CD14-positive monocyte (primary cell): ENCODE measurements around the gene JKAMP. TPM values are rescaled to one million over a fixed set of nuclear protein-coding genes. Genes with fewer than 3 reads are reported as not detected.

Experiments used
- DNase-seq, 3 donors: peaks; one replicate each; pipeline ENCODE4 v3.0.0-alpha.2; 2011 to 2022
- H2AFZ ChIP-seq: 2 replicates; pipeline ENCODE4 v1.6.0; 2012; ENCODE audit warnings: mild to moderate bottlenecking, low read depth, low read length, inconsistent platforms; ENCODE audit not compliant: insufficient read depth, poor library complexity, severe bottlenecking
- H3K27ac ChIP-seq, 2 donors: 1 replicate in 1 of 2; 2 replicates in 1 of 2; pipeline ENCODE4 v1.5.1; 2012 to 2013; ENCODE audit warnings: low read length in 2 of 2, control low read depth in 1 of 2, inconsistent platforms in 1 of 2, low read depth in 1 of 2, mild to moderate bottlenecking in 1 of 2
- H3K27me3 ChIP-seq, 2 donors: one replicate each; pipeline versions ENCODE4 v1.6.0 to v1.6.1; 2011 to 2013; ENCODE audit warnings: low read length in 2 of 2; ENCODE audit not compliant: control insufficient read depth in 2 of 2, insufficient read depth in 2 of 2
- H3K36me3 ChIP-seq, 2 donors: replicated peaks in 1 of 2; 1 replicate in 1 of 2; 2 replicates in 1 of 2; pipeline versions ENCODE4 v1.5.1 to v1.6.1; 2012 to 2013; ENCODE audit warnings: low read length in 2 of 2, control low read depth in 1 of 2, inconsistent platforms in 1 of 2, mild to moderate bottlenecking in 1 of 2; ENCODE audit not compliant: insufficient read depth in 2 of 2, control insufficient read depth in 1 of 2
- H3K4me1 ChIP-seq, 2 donors: 1 replicate in 1 of 2; 2 replicates in 1 of 2; pipeline versions ENCODE4 v1.5.1 to v1.6.1; 2012 to 2013; ENCODE audit warnings: low read length in 2 of 2, control low read depth in 1 of 2, inconsistent platforms in 1 of 2, mild to moderate bottlenecking in 1 of 2, moderate library complexity in 1 of 2; ENCODE audit not compliant: insufficient read depth in 2 of 2, control insufficient read depth in 1 of 2
- H3K4me2 ChIP-seq: replicated peaks from 2 replicates; pipeline ENCODE3; 2012; ENCODE audit warnings: low read length, moderate library complexity, mild to moderate bottlenecking; ENCODE audit not compliant: poor library complexity, severe bottlenecking; ENCODE audit errors: extremely low read depth
- H3K4me3 ChIP-seq, 3 experiments: fragments of 200-600 bp in 1 of 3; sonication (generic) in 1 of 3; replicated peaks in 1 of 3; 1 replicate in 2 of 3; 2 replicates in 1 of 3; pipeline ENCODE4 v1.5.1; 2011 to 2013; ENCODE audit warnings: low read length in 3 of 3, mild to moderate bottlenecking in 3 of 3, control low read depth in 2 of 3, low read depth in 2 of 3, inconsistent platforms in 1 of 3, moderate library complexity in 1 of 3
- H3K79me2 ChIP-seq: 2 replicates; pipeline ENCODE4 v1.6.0; 2012; ENCODE audit warnings: mild to moderate bottlenecking, control low read depth, inconsistent platforms, low read length, moderate library complexity; ENCODE audit not compliant: insufficient read depth
- H3K9ac ChIP-seq: 2 replicates; pipeline ENCODE4 v1.6.0; 2017; ENCODE audit warnings: low read length, mild to moderate bottlenecking; ENCODE audit not compliant: insufficient read depth, poor library complexity, severe bottlenecking
- H3K9me3 ChIP-seq, 2 donors: replicated peaks in 1 of 2; 1 replicate in 1 of 2; 2 replicates in 1 of 2; pipeline versions ENCODE4 v1.5.1 to v1.6.1; 2012 to 2013; ENCODE audit warnings: low read length in 2 of 2, control low read depth in 1 of 2; ENCODE audit not compliant: control insufficient read depth in 1 of 2, insufficient read depth in 1 of 2
- H4K20me1 ChIP-seq: 2 replicates; pipeline ENCODE4 v1.6.0; 2012; ENCODE audit warnings: mild to moderate bottlenecking, low read length, control low read depth, moderate library complexity; ENCODE audit not compliant: insufficient read depth
- H3K27ac Mint-ChIP-seq, 7 donors: one replicate each; pipeline ENCODE4 v1.8.0; 2020; ENCODE audit warnings: mild to moderate bottlenecking in 7 of 7, mixed read lengths in 7 of 7, moderate library complexity in 6 of 7, inconsistent platforms in 2 of 7
- H3K27me3 Mint-ChIP-seq, 3 donors: one replicate each; pipeline ENCODE4 v1.8.0; 2021 to 2022; ENCODE audit warnings: low read depth in 3 of 3, mild to moderate bottlenecking in 3 of 3, mixed read lengths in 3 of 3, moderate library complexity in 3 of 3, inconsistent platforms in 1 of 3
- H3K36me3 Mint-ChIP-seq, 2 donors: one replicate each; pipeline ENCODE4 v1.8.0; 2020; ENCODE audit warnings: mixed read lengths in 2 of 2, inconsistent platforms in 1 of 2, mild to moderate bottlenecking in 1 of 2
- H3K4me1 Mint-ChIP-seq: one replicate; pipeline ENCODE4 v1.8.0; 2020; ENCODE audit warnings: mild to moderate bottlenecking, mixed read lengths
- H3K4me3 Mint-ChIP-seq, 2 donors: one replicate each; pipeline ENCODE4 v1.8.0; 2020; ENCODE audit warnings: mild to moderate bottlenecking in 2 of 2, mixed read lengths in 2 of 2, moderate library complexity in 1 of 2
- H3K9me3 Mint-ChIP-seq, 7 donors: one replicate each; pipeline ENCODE4 v1.8.0; 2020 to 2022; ENCODE audit warnings: mixed read lengths in 7 of 7, mild to moderate bottlenecking in 6 of 7, moderate library complexity in 6 of 7, inconsistent platforms in 2 of 7
- WGBS: methylation state at CpG from one replicate; pipeline ENCODE4 v1.1.5; 2013; ENCODE audit warnings: missing lambda C conversion rate; ENCODE audit not compliant: insufficient coverage; 5-methylcytosine and 5-hydroxymethylcytosine counted together
- intact Hi-C, 2 donors: fragments of 100-400 bp; cut with micrococcal nuclease; formaldehyde crosslinking; loops; one replicate each; pipeline versions ENCODE4 v1.15.0 to v1.15.1; 2023
- polyA plus RNA-seq, 3 donors: library from polyadenylated mRNA; depleted of rRNA in 1 of 3; unstranded in 2 of 3; stranded (reverse) in 1 of 3; fragments of 300-500 nt in 2 of 3; fragments of >200 nt in 1 of 3; fragmentation: Illumina TruSeq in 2 of 3; gene quantifications; 1 replicate in 2 of 3; 2 replicates in 1 of 3; pipeline ENCODE4 v1.2.3, GENCODE V29; 2012 to 2021
- TF ChIP-seq, protein P1 (sequence below): fragments of 200-600 bp; IDR thresholded peaks from one replicate; pipeline ENCODE4 v1.8.0; 2022; ENCODE audit warnings: antibody characterized with exemption, mild to moderate bottlenecking

Gene JKAMP
- polyA plus RNA-seq, 3 donors, result 49.7 to 134 (median 99.4) TPM

DNA sequence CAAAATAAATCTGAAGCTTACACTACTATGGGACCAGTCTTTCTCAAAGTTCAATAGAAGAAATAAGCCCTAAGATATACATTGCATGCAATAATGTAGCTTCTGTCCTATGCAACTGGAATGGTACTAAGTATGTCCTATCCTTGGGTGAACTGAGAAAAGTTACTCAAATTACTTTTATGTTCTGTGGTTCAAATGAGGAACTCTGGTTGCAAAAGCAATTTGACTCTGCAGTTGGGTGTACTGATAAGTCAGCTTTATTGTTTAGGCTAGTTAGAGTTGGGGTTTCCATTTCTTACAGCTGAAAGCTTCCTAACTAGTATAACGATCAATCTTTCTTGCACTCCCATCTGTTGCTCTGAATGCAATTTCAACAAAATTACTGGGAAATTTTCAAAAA, 48.3 kb upstream of the JKAMP start:
- H3K27ac ChIP-seq, result no peak overlapping the region
- H3K9me3 ChIP-seq, result no peaks in the 10 kb centered on the region
- no peaks in the 10 kb centered on the region for H4K20me1 ChIP-seq
- peaks cover 0 to 2% (median 0%) of the 10 kb centered on the region in 7 donors for H3K9me3 Mint-ChIP-seq
- no peaks in the 10 kb centered on the region for H3K36me3 ChIP-seq
- no peak overlapping the region for H3K4me3 Mint-ChIP-seq
- no peak overlapping the region for H3K4me3 ChIP-seq
- TF ChIP-seq, protein P1, sequence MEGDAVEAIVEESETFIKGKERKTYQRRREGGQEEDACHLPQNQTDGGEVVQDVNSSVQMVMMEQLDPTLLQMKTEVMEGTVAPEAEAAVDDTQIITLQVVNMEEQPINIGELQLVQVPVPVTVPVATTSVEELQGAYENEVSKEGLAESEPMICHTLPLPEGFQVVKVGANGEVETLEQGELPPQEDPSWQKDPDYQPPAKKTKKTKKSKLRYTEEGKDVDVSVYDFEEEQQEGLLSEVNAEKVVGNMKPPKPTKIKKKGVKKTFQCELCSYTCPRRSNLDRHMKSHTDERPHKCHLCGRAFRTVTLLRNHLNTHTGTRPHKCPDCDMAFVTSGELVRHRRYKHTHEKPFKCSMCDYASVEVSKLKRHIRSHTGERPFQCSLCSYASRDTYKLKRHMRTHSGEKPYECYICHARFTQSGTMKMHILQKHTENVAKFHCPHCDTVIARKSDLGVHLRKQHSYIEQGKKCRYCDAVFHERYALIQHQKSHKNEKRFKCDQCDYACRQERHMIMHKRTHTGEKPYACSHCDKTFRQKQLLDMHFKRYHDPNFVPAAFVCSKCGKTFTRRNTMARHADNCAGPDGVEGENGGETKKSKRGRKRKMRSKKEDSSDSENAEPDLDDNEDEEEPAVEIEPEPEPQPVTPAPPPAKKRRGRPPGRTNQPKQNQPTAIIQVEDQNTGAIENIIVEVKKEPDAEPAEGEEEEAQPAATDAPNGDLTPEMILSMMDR, result no peak
- intact Hi-C loops, result no loop called here
- H3K4me2 ChIP-seq, result no peak overlapping the region
- no peaks in the 10 kb centered on the region for H3K79me2 ChIP-seq
- H3K27me3 ChIP-seq, result no peaks in the 10 kb centered on the region
- no peaks in the 10 kb centered on the region for H3K36me3 Mint-ChIP-seq
- no peak overlapping the region for H3K9ac ChIP-seq
- no peak overlapping the region for H3K27ac Mint-ChIP-seq
- peak in 1 of 3 donors; percentile 5 for DNase-seq
- WGBS, result no CpG with 5 or more reads among the region's 1 CpG
- H2AFZ ChIP-seq, result no peak overlapping the region
- peaks cover 29% of the 10 kb centered on the region for H3K4me1 Mint-ChIP-seq
- peaks cover 12 to 27% of the 10 kb centered on the region in 2 donors for H3K4me1 ChIP-seq
- no peaks in the 10 kb centered on the region for H3K27me3 Mint-ChIP-seq

DNA sequence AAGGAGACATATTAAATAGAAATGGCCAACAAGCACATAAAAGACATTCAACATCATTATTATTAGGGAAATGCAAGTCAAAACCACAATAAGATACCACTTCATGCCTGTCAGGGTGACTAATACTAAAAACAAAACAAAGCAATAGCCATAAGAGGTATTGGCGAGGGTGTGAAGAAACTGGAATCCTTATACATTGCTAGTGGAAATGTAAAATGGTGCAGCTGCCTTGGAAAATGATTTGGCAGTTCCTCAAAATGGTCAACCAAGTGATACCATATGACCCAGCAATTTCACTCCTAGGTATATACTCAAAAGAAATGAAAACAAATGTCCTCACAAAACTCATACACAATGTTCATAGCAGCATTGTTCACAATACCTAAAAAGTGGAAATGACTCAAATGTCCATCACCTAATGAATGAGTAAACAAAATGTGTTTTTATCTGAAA, 46.1 kb upstream of the JKAMP start:
- Histone ChIP-seq H3K4me1 (peaks cover 12 to 27% of the 10 kb centered on the region in 2 donors), H3K4me3 (no peak overlapping the region), H3K27me3 (no peaks in the 10 kb centered on the region), H3K4me2 (no peak overlapping the region), H3K27ac (no peak overlapping the region), H3K9ac (no peak overlapping the region), H4K20me1 (no peaks in the 10 kb centered on the region), H3K79me2 (no peaks in the 10 kb centered on the region), H3K36me3 (no peaks in the 10 kb centered on the region), H3K9me3 (no peaks in the 10 kb centered on the region), H2AFZ (no peak overlapping the region)
- Mint-ChIP-seq H3K4me1 (peaks cover 29% of the 10 kb centered on the region), H3K9me3 (peaks cover 0 to 2% (median 0%) of the 10 kb centered on the region in 7 donors), H3K4me3 (no peak overlapping the region), H3K27me3 (peaks cover 0 to 1% (median 1%) of the 10 kb centered on the region in 3 donors), H3K36me3 (no peaks in the 10 kb centered on the region), H3K27ac (no peak overlapping the region)
- no CpG with 5 or more reads among the region's 1 CpG for WGBS
- no peak for DNase-seq
- intact Hi-C loops, result no loop called here
- TF ChIP-seq, protein P1, result no peak
